Measurements from ENCODE around the gene SMAD7. TPM values are rescaled to one million over a fixed set of nuclear protein-coding genes. Genes with fewer than 3 reads are reported as not detected.

SMAD7 gene
- 8.8 and 9.0 TPM in 2 replicates for total RNA-seq (2014; rRNA removed; shearing (Covaris generic))

DNA sequence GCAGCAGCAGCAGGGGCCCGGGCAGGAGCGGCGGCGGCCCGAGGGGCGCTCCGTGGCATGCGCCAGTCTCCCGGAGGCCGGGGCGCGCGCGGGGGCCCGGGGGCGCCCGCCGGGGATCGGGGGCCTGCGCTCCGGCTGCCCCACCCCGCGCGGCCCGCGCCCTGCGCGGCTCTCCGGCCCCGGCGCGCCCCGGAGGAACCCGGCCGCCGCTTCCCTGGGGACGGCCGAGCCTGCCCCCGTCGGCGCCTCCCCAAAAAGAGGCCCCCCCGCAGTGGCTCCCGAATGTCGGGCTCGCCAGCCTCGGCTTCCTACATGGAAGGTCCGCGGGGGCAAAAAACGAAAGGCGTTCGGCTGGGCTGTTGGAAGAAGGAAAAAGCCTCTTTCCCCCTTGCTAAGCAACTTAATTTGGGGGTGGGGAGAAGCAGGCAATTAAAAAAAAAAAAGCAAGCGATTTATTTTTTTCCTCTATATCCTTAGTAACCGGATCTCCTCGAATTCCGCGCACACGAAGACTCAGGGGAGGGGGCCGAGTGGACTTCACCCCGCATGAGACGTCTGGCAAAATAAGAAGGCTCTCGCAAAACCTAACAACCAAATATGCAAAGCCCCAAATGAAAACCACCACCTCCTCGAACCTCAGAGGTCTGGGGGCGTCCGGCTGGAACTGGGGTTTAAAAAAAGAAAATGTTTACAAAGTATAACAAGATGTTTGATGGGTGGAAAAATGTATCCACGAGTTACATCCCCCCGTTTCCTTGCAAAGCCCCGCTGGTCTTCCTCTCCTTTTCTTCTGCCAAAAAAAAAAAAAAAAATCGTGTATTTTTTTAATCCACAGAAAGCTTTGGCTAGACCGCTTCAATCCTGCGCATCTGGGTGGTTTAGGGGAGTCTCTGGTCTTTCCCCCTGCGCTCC lies at the start of gene SMAD7:
Gene SMAD7, minus strand, starts transcription at position 430 of the 912 bp plus-strand sequence. CDS start 541 bp downstream, outside the sequence.
- DNase-seq (ENCODE audit: low read depth): no peak

DNA sequence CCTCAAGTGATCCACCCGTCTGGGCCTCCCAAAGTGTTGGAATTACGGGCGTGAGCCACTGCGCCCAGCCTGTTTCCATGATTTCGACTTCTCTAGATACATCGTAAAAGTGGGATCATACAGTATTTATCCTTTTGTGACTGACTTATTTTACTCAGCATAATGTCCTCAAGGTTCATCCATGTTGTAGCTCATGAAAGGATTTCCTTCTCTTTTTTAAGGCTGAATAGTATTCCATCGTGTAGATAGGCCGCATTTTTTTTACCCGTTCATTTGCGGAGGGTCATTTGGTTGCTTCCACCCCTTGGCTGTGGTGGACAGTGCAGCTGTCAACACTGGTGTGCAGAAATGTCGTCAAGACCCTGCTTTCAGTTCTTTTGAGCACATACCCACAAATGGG lies 48.8 kb upstream of the SMAD7 start:
- no peak for DNase-seq (ENCODE audit: low read depth)

DNA sequence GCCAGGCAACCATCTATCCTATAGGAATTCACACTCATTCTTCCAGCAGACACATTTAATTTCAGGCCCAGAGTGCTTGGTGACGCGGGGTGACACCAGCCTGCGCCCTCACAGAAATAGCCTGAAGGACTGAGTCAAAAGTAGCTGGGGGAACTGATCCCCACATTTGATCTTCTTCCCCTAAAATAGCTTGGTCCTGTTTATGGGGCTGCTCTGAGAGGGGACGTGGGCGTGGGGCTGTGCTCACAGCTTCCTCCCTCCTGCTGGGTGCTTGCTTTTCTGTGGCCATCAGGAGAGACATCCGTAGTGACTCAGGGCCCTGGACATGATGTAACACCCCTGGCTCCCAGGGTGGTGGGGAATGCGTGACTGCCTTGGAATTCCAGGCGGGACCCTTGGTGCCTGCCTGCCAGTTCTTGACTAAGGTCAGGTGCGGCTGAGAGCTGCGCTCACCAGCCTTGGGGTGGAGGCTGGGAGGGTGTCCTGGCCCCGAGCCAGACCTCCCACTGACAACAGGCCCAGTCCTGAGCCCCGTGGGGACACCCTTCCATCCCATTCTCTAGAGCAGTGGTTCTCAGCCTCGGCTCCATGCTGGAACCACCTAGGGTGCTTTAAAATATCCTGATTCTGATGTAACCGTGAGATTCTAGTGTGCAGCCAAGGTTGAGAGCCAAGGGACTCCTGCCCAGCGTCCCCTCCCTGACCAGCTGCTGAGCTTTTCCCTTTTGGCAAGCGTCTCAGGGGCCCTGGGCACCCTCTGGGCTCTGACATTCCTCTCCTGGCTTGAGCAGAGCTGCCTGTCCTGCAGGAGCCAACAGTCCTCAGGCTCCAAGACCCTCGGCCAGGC lies 47.4 kb upstream of the SMAD7 start:
- DNase-seq (ENCODE audit: low read depth): peak; percentile 97

- DNase-seq (ENCODE audit: low read depth): no peak
Measured at GRCh38 chr18:48997681-48997984, 46.9 kb upstream of the SMAD7 start.

- peak; percentile 96 for DNase-seq (ENCODE audit: low read depth)
Measured at GRCh38 chr18:48996901-48997463, 46.2 kb upstream of the SMAD7 start.

DNA sequence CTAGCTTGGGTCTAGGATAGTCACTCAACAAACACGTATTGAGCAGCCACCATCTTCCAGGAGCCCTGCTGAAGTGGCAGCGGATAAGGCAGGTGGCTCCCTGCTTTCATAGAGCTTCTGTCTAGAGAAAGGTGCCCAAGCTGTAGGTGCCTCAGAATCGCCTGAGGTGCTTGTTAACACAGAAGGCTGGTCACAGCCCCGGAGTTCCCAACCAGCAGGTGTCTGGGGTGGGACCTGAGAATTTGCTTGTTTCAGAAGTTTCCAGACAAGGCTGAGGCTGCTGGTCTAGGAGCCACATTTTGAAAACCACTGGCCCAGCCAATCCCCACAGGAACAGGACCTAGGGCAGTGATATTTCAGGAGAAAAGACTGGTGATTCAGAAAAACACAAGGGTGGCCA lies 45.3 kb upstream of the SMAD7 start:
- DNase-seq (ENCODE audit: low read depth): no peak

DNA sequence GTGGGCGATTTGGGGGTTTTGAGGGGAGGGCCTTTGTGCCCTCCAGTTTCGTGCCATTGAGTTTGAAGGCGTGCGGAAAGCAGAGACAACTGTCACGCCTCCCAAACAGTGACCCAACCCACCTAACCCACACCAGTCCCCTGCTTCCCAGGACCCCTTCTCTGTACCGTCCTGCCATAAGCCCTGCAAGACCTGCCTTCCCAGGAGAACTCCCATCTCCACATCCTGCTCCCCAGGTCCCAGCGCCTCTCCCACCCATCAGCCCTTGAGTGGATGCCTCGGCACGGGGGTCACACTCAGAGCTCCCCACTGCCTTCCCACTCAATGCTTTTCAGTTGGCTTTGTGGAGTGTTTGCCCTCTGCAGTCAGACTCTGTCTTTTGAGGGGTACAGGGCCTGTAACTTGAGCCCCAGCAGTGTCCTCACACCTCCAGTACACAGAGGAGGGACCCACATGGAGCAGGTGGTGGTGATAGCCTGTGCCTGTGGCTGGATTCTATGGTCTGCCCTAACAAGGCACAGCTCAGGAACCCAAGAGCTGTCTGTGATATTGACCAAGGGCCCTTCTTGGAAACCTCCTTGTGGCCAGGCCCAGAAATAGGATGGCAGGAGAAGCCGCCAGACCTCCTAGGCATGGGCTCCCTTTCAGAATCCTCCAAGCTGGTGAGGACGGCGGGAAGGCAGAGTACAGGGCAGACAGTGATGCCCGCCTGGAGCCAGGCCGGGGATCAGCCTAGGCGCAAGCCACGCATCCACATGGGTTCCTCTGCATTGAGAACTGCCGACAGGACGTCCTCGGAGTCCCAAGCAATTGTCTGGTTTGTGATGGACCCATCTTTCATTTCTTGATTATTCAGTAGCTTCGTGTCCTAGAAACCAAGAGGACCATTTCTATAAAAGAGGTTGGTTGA lies 44.4 kb upstream of the SMAD7 start:
- DNase-seq (ENCODE audit: low read depth): no peak

DNA sequence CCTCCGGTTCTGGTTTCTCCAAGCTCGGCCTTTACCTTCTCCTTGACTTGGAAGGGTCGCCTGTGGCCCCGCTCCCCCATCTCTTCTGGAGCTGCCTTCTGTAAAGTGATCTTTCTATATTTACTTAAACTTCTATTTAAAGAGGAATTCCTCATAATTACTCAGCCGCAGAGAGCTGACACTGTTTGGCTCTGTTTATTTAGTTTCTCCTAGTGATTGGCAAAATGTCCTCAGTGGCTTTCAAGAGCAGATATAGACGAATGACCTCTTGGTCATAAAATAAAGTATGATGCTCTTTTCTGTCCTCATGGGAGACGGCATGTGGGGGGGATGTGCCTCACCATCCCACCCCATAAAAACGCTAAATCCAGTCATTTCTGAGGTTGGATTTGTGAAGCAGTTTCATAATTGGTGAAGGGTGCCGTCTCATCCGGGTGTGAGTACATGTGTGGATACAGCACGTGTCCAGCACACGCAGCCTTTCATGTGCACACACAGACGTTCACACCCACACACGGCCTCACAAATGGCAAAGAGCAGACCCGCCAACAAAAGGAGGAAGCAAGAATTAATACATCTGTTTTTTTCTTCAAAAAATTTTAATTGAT lies 43.4 kb upstream of the SMAD7 start:
- peak; percentile 81 for DNase-seq (ENCODE audit: low read depth)

- DNase-seq (ENCODE audit: low read depth): peak; percentile 27
Measured at GRCh38 chr18:48993586-48993985, 42.8 kb upstream of the SMAD7 start.

GRCh38 chr18:48992791-48993555 lies 42.2 kb upstream of the SMAD7 start:
- no peak for DNase-seq (ENCODE audit: low read depth)

DNA sequence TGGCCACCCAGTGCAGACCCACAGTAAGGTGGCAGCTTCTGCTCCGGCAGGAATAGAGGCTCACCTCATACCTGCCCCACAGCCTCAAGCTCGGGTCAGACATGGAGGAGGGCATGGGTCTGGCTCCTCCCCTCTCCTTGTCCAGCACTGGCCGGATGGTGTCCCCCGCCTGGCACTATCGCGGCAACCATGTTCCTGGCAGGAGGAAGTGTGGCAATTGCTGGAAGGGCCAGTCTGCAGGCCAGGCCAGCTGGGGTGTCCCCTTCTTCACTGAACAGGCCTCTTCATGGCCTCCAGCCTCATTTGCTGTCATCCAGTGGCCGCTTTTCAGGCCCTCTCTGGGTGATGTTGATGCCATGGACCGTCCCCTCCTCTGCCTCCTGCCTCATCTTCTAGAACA lies 41.4 kb upstream of the SMAD7 start:
- no peak for DNase-seq (ENCODE audit: low read depth)

- no peak for DNase-seq (ENCODE audit: low read depth)
Measured at GRCh38 chr18:48991676-48992075, 40.9 kb upstream of the SMAD7 start.

- DNase-seq (ENCODE audit: low read depth): no peak
Measured at GRCh38 chr18:48991319-48991660, 40.5 kb upstream of the SMAD7 start.

- peak; percentile 75 for DNase-seq (ENCODE audit: low read depth)
Measured at GRCh38 chr18:48990481-48991318, 39.9 kb upstream of the SMAD7 start.

GRCh38 chr18:48989304-48990303 lies 38.8 kb upstream of the SMAD7 start:
- no peak for DNase-seq (ENCODE audit: low read depth)

- DNase-seq (ENCODE audit: low read depth): no peak
Measured at GRCh38 chr18:48988508-48989303, 37.9 kb upstream of the SMAD7 start.

DNA sequence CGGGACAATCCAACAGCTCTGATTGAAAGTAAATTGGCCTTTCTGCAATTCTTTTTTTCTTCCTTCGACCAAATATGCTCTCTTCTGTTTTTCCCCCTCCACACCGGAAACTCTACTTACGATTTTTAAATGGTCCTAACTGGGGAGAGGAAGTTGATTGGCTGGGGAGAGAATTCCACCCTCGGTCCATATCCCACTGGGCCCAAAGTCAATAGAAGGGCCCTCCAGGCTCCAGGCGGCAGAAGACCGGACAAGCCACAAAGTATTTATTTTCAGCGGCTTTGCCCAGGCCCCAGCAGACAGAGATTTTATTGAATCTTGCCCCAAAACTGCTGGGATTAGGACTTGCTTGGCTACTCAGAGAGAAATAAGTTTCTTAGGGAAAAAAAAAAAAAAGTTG lies 37.1 kb upstream of the SMAD7 start:
- DNase-seq (ENCODE audit: low read depth): no peak

Data from RPMI7951 (cell line).